Measurements from ENCODE around the gene TMEM127. TPM values are rescaled to one million over a fixed set of nuclear protein-coding genes. Genes with fewer than 3 reads are reported as not detected.
A peak's percentile ranks its signal among the peaks of the same experiment; 100 is the strongest.

TMEM127 gene
- total RNA-seq, result 48.0 and 48.5 TPM in 2 replicates
- 17.0 TPM for total RNA-seq (2013)
- 15.7 and 21.5 TPM in 2 replicates for polyA plus RNA-seq
- polyA minus RNA-seq, result 32.8 and 36.4 TPM in 2 replicates

GRCh38 chr2:96265840-96266679 is at the start of gene TMEM127, which contains the start of gene CIAO1:
TMEM127 (minus strand) TSS chr2:96265997; CDS start chr2:96265381, 616 bp downstream.
CIAO1 (plus strand) TSS chr2:96266225; CDS start chr2:96266351, 126 bp downstream.
- H3K9me3 Mint-ChIP-seq (ENCODE audit: insufficient read depth), result no peaks in the 10 kb centered on the region
- Histone ChIP-seq H3K4me3 (ENCODE audit: control extremely low read depth in 1 of 5, extremely low read depth in 1 of 5, insufficient read depth in 1 of 5, low read depth in 2 of 5, low read length in 4 of 5) (peak within 1 kb of the TSS; percentile 93 to 97 (median 95)), H4K20me1 (ENCODE audit: control insufficient read depth, insufficient read depth, low read length, poor library complexity, severe bottlenecking) (peaks cover 38% of the 10 kb centered on the region), H3K27me3 (replicated peaks in 1 of 4; ENCODE audit: control extremely low read depth in 1 of 4, control insufficient read depth in 3 of 4, insufficient read depth in 4 of 4, low read length in 3 of 4) (no peaks in the 10 kb centered on the region), H3K4me2 (replicated peaks; ENCODE audit: low read depth, low read length, poor library complexity, severe bottlenecking) (peak within 1 kb of the TSS; percentile 92), H3K9ac (ENCODE audit: low read length) (peak within 1 kb of the TSS; percentile 74), H3K9me3 (ENCODE audit: control extremely low read depth in 1 of 3, control insufficient read depth in 2 of 3, insufficient read depth in 1 of 3, low read length in 2 of 3) (no peaks in the 10 kb centered on the region), H3K79me2 (ENCODE audit: control insufficient read depth, insufficient read depth, low read length) (peaks cover 67% of the 10 kb centered on the region), H3K4me1 (ENCODE audit: control insufficient read depth in 2 of 2, insufficient read depth in 2 of 2, low read length in 2 of 2) (peaks cover 23 to 34% of the 10 kb centered on the region in 2 donors), H2AFZ (ENCODE audit: insufficient read depth, low read depth, low read length, poor library complexity, severe bottlenecking) (peak within 1 kb of the TSS; percentile 88), H3K27ac (ENCODE audit: low read length in 2 of 2) (peak within 1 kb of the TSS; percentile 82 to 85), H3K36me3 (replicated peaks in 1 of 2; ENCODE audit: control extremely low read depth in 1 of 2, control insufficient read depth in 1 of 2, extremely low read depth in 1 of 2, insufficient read depth in 2 of 2, low read length in 1 of 2) (peaks cover 9 to 36% of the 10 kb centered on the region in 2 experiments)
- POLR2A ChIA-PET, result interaction anchor here (0.7 to 1.6 kb wide), 3 partner anchors 32 to 78 kb away, joined by 3 to 9 read pairs (median 3); partner anchors contain the start of gene STARD7
- under 1% methylated on average over 81 of the region's 81 CpGs for WGBS (ENCODE audit: insufficient coverage)
- ATAC-seq (ENCODE audit: low read depth) (peak; percentile 93), DNase-seq (peak; percentile 97)
- intact Hi-C loops (cut with micrococcal nuclease), result loop anchor here (1.0 to 5.0 kb wide), 8 partner anchors 23 to 274 kb away; partner anchors contain the start of genes ANKRD36C, ARID5A, ITPRIPL1 and NCAPH
- H3K27me3 Mint-ChIP-seq, result no peaks in the 10 kb centered on the region
- peak within 1 kb of the TSS; percentile 99 for H3K4me3 Mint-ChIP-seq
- TF ChIP-seq CTCF (IDR thresholded peaks at IDR 0.05) (peak; percentile 22), EZH2 (IDR thresholded peaks at IDR 0.05; ENCODE audit: borderline replicate concordance, insufficient read depth, low read depth, low read length, poor library complexity, severe bottlenecking) (no peak)
- CTCF ChIA-PET, result interaction anchor here (0.6 to 3.1 kb wide), 16 partner anchors 10 to 604 kb away, joined by 3 to 19 read pairs (median 4); partner anchors contain the start of genes ASTL and STARD7
- H3K4me1 Mint-ChIP-seq, result peaks cover 45% of the 10 kb centered on the region
- H3K27ac Mint-ChIP-seq, result peak within 1 kb of the TSS; percentile 94
